Suprapubic skin (tissue), 4 donors: ENCODE measurements around the gene SPACA7.

Source experiments
- CTCF ChIP-seq, 2 donors: fragments of 200-600 bp in 1 of 2; fragments of 450-650 bp in 1 of 2; sonication (generic) in 1 of 2; IDR thresholded peaks; one replicate each; pipeline ENCODE4 v1.5.1; 2016 to 2019; ENCODE audit warnings: antibody characterized with exemption in 2 of 2, mild to moderate bottlenecking in 1 of 2, moderate library complexity in 1 of 2
- EP300 ChIP-seq: sonication (generic); formaldehyde crosslinking; IDR thresholded peaks from one replicate; pipeline ENCODE4 v1.6.1; 2017; ENCODE audit warnings: antibody characterized with exemption
- POLR2A ChIP-seq, 2 donors: fragments of 450-650 bp; IDR thresholded peaks; one replicate each; pipeline ENCODE4 v1.6.1; 2017; ENCODE audit warnings: antibody characterized with exemption in 2 of 2, mild to moderate bottlenecking in 2 of 2, moderate library complexity in 2 of 2
- POLR2AphosphoS5 ChIP-seq, 3 donors: sonication (generic); formaldehyde crosslinking; IDR thresholded peaks; one replicate each; pipeline ENCODE4 v1.6.1; 2017; ENCODE audit warnings: antibody characterized with exemption in 3 of 3

GRCh38 chr13:112341446-112341845 lies 34.7 kb upstream of the SPACA7 start:
- TF ChIP-seq CTCF (IDR thresholded peaks at IDR 0.05): no peak
- no peak for TF ChIP-seq POLR2A (IDR thresholded peaks at IDR 0.05)
- TF ChIP-seq EP300: no peak
- no peak for TF ChIP-seq POLR2AphosphoS5 (IDR thresholded peaks at IDR 0.05)
